ENCODE measurements around the gene PDZD4.

DNA sequence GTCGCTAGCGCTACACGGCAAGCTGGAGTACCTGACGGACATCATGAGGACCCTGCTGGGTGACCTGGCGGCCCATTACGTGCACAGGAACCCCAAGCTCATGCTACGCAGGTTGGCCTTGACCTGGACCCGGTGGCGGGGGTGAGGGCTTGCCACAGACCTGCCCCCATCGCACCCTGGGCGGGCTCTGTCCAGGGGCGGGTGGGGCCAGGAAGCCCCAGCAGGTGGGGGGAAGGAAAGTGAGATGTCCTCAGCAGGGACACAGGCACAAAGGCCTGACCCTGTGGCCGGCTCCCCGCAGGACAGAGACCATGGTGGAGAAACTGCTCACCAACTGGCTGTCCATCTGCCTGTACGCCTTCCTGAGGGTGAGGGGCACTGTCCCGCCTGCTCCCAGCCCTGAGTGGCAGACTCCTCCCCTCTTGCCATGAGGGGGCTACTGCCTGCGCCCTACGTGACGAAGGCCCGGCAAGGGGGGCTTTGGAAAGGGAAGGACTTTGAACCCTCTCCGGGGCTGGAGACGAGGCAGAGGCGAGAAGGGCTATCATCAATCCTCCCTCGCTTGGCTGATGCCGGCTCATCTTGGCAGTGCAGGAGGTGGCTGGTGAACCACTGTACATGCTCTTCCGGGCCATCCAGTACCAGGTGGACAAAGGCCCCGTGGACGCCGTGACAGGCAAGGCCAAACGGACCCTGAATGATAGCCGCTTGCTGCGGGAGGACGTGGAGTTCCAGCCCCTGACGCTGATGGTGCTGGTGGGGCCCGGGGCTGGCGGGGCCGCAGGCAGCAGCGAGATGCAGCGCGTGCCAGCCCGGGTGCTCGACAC lies 54.8 kb downstream of the PDZD4 start:
- TF ChIP-seq, protein P1, sequence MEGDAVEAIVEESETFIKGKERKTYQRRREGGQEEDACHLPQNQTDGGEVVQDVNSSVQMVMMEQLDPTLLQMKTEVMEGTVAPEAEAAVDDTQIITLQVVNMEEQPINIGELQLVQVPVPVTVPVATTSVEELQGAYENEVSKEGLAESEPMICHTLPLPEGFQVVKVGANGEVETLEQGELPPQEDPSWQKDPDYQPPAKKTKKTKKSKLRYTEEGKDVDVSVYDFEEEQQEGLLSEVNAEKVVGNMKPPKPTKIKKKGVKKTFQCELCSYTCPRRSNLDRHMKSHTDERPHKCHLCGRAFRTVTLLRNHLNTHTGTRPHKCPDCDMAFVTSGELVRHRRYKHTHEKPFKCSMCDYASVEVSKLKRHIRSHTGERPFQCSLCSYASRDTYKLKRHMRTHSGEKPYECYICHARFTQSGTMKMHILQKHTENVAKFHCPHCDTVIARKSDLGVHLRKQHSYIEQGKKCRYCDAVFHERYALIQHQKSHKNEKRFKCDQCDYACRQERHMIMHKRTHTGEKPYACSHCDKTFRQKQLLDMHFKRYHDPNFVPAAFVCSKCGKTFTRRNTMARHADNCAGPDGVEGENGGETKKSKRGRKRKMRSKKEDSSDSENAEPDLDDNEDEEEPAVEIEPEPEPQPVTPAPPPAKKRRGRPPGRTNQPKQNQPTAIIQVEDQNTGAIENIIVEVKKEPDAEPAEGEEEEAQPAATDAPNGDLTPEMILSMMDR (IDR thresholded peaks at IDR 0.05 in 8 of 11, conservative IDR thresholded peaks at IDR 0.05 in 3 of 11) = no peak
- no peak for TF ChIP-seq POLR2A (IDR thresholded peaks at IDR 0.05)

Data from spleen (tissue), 7 donors.